ENCODE data around the gene FABP2.

The FABP2 gene

DNA sequence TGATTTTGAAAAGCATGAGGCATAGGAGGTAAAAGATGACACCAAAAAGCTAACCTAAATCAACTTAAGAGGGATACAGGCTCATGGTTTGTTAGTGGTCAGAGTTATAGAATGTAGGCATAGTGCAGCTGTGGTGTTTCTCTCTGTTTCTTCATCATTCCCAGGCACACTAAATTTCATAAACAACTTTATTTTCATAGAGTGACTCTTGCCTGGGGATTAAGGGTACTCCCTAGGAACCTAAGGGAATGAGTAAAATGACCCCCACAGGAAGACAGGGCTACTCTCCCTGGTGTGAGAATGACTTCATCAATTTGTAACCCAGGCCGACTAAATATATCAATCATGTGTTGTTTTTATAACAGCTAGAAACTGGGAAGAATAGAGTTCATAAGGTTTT lies 11.1 kb downstream of the FABP2 start:
- Histone ChIP-seq H3K36me3 (replicated peaks; ENCODE audit: insufficient read depth, low read length) (no peaks in the 10 kb centered on the region), H3K9me3 (replicated peaks; ENCODE audit: insufficient read depth, low read length) (no peaks in the 10 kb centered on the region), H3K27ac (ENCODE audit: low read length) (no peak overlapping the region), H2AFZ (ENCODE audit: low read length) (no peak overlapping the region), H3K27me3 (replicated peaks; ENCODE audit: insufficient read depth, low read length) (no peaks in the 10 kb centered on the region), H3K9ac (ENCODE audit: low read length) (no peak overlapping the region), H3K79me2 (ENCODE audit: low read length) (no peaks in the 10 kb centered on the region), H4K20me1 (ENCODE audit: insufficient read depth, low read length) (no peaks in the 10 kb centered on the region), H3K4me3 (ENCODE audit: low read length) (no peak overlapping the region), H3K4me1 (ENCODE audit: low read length) (no peaks in the 10 kb centered on the region), H3K9me2 (replicated peaks; ENCODE audit: insufficient read depth, low read length) (no peaks in the 10 kb centered on the region), H3F3A (ENCODE audit: insufficient read depth, low read length) (no peaks in the 10 kb centered on the region), H3K4me2 (ENCODE audit: low read depth, low read length) (no peak overlapping the region)
- DNase-seq = no peak
- TF ChIP-seq EZH2phosphoT487 (IDR thresholded peaks at IDR 0.05; ENCODE audit: low read length) (no peak), EZH2 (optimal IDR thresholded peaks at IDR 0.05; ENCODE audit: low read depth, low read length) (no peak), CTCF (IDR thresholded peaks at IDR 0.05; ENCODE audit: low read length) (no peak)

GRCh38 chr4:119307606-119308005 lies 14.3 kb downstream of the FABP2 start:
- TF ChIP-seq EZH2phosphoT487 (IDR thresholded peaks at IDR 0.05; ENCODE audit: low read length) (no peak), EZH2 (optimal IDR thresholded peaks at IDR 0.05; ENCODE audit: low read depth, low read length) (no peak), CTCF (IDR thresholded peaks at IDR 0.05; ENCODE audit: low read length) (no peak)
- no peak overlapping the region for H3K9ac ChIP-seq (ENCODE audit: low read length)
- no peak overlapping the region for H3K27ac ChIP-seq (ENCODE audit: low read length)
- H3K4me1 ChIP-seq (ENCODE audit: low read length) = no peaks in the 10 kb centered on the region
- H2AFZ ChIP-seq (ENCODE audit: low read length) = no peak overlapping the region
- H3K4me2 ChIP-seq (ENCODE audit: low read depth, low read length) = no peak overlapping the region
- H3K79me2 ChIP-seq (ENCODE audit: low read length) = no peaks in the 10 kb centered on the region
- DNase-seq = no peak
- H3K9me3 ChIP-seq (replicated peaks; ENCODE audit: insufficient read depth, low read length) = no peaks in the 10 kb centered on the region
- H3K27me3 ChIP-seq (replicated peaks; ENCODE audit: insufficient read depth, low read length) = no peaks in the 10 kb centered on the region
- H3K36me3 ChIP-seq (replicated peaks; ENCODE audit: insufficient read depth, low read length) = no peaks in the 10 kb centered on the region
- no peaks in the 10 kb centered on the region for H3K9me2 ChIP-seq (replicated peaks; ENCODE audit: insufficient read depth, low read length)
- H4K20me1 ChIP-seq (ENCODE audit: insufficient read depth, low read length) = no peaks in the 10 kb centered on the region
- no peak overlapping the region for H3K4me3 ChIP-seq (ENCODE audit: low read length)
- no peaks in the 10 kb centered on the region for H3F3A ChIP-seq (ENCODE audit: insufficient read depth, low read length)

- H3F3A ChIP-seq (ENCODE audit: insufficient read depth, low read length) = peaks cover 13% of the 10 kb centered on the region
- H3K4me1 ChIP-seq (ENCODE audit: low read length) = no peaks in the 10 kb centered on the region
- H2AFZ ChIP-seq (ENCODE audit: low read length) = no peak overlapping the region
- H3K9me3 ChIP-seq (replicated peaks; ENCODE audit: insufficient read depth, low read length) = no peaks in the 10 kb centered on the region
- TF ChIP-seq EZH2phosphoT487 (IDR thresholded peaks at IDR 0.05; ENCODE audit: low read length) = no peak
- TF ChIP-seq EZH2 (optimal IDR thresholded peaks at IDR 0.05; ENCODE audit: low read depth, low read length) = no peak
- TF ChIP-seq CTCF (IDR thresholded peaks at IDR 0.05; ENCODE audit: low read length) = no peak
- no peaks in the 10 kb centered on the region for H3K27me3 ChIP-seq (replicated peaks; ENCODE audit: insufficient read depth, low read length)
- H3K4me2 ChIP-seq (ENCODE audit: low read depth, low read length) = no peak overlapping the region
- no peak overlapping the region for H3K4me3 ChIP-seq (ENCODE audit: low read length)
- DNase-seq = no peak
- H3K79me2 ChIP-seq (ENCODE audit: low read length) = peaks cover 2% of the 10 kb centered on the region
- no peaks in the 10 kb centered on the region for H3K9me2 ChIP-seq (replicated peaks; ENCODE audit: insufficient read depth, low read length)
- no peaks in the 10 kb centered on the region for H4K20me1 ChIP-seq (ENCODE audit: insufficient read depth, low read length)
- no peak overlapping the region for H3K9ac ChIP-seq (ENCODE audit: low read length)
- no peak overlapping the region for H3K27ac ChIP-seq (ENCODE audit: low read length)
- no peaks in the 10 kb centered on the region for H3K36me3 ChIP-seq (replicated peaks; ENCODE audit: insufficient read depth, low read length)
These were observed 17.5 kb downstream of the FABP2 start for GRCh38 chr4:119304431-119304830.

All from MM.1S (cell line).